ENCODE data around the gene PTPN23. TPM values are rescaled to one million over a fixed set of nuclear protein-coding genes. Genes with fewer than 3 reads are reported as not detected.
"Not testable (repeated sequence)": the region's sequence is repeated elsewhere in the genome, so short reads cannot be mapped to it uniquely, and the experiment has no call there.

Gene PTPN23
- total RNA-seq, 2 donors from 2014 or later: 44.2 to 54.1 TPM

DNA sequence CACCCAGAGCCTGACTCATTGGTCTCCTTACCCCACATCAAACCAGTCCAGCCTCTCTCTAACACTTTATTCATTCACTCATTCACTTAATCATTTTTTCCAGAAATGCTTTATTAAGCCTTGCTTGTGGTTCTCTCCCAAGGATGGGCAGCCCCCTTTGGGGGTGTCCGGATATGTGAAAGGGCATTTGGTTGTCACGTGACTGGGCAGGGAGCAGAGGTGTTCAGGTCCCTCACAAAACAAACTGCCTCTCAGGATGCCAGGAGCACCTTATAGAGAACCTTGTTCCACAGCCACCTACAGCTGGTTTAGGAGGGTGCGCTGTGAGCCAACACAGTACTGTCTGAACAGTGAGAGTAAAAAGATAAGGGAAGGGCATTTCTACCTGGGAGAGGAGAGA lies 25.8 kb upstream of the PTPN23 start:
- H3K36me3 ChIP-seq (ENCODE audit: control insufficient read depth, insufficient read depth, low read length): no peaks in the 10 kb centered on the region
- DNase-seq: no peak
- H3K4me1 ChIP-seq (ENCODE audit: control insufficient read depth, insufficient read depth, low read length): no peaks in the 10 kb centered on the region
- no peak overlapping the region for H3K4me3 Mint-ChIP-seq
- H3K9ac ChIP-seq (ENCODE audit: extremely low read depth, low read length, poor library complexity, severe bottlenecking): no peak overlapping the region
- no peaks in the 10 kb centered on the region for H3K27me3 ChIP-seq (ENCODE audit: control insufficient read depth, insufficient read depth, low read length, poor library complexity, severe bottlenecking)
- TF ChIP-seq, protein P1, sequence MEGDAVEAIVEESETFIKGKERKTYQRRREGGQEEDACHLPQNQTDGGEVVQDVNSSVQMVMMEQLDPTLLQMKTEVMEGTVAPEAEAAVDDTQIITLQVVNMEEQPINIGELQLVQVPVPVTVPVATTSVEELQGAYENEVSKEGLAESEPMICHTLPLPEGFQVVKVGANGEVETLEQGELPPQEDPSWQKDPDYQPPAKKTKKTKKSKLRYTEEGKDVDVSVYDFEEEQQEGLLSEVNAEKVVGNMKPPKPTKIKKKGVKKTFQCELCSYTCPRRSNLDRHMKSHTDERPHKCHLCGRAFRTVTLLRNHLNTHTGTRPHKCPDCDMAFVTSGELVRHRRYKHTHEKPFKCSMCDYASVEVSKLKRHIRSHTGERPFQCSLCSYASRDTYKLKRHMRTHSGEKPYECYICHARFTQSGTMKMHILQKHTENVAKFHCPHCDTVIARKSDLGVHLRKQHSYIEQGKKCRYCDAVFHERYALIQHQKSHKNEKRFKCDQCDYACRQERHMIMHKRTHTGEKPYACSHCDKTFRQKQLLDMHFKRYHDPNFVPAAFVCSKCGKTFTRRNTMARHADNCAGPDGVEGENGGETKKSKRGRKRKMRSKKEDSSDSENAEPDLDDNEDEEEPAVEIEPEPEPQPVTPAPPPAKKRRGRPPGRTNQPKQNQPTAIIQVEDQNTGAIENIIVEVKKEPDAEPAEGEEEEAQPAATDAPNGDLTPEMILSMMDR (conservative IDR thresholded peaks at IDR 0.05): no peak
- peaks cover 14% of the 10 kb centered on the region for H3K9me3 ChIP-seq (ENCODE audit: control insufficient read depth, low read length)
- peaks cover 2% of the 10 kb centered on the region for H3K36me3 Mint-ChIP-seq (ENCODE audit: low read depth)
- no peak overlapping the region for H3K27ac ChIP-seq (ENCODE audit: low read depth, low read length)
- 87 to 92% methylated on average over 2 to 3 of the region's 3 CpGs for WGBS, 2 experiments (ENCODE audit: insufficient coverage in 1 of 2, insufficient read length in 1 of 2)
- no peak overlapping the region for H3K27ac Mint-ChIP-seq
- H3K4me3 ChIP-seq (ENCODE audit: low read length): no peak overlapping the region
- no peaks in the 10 kb centered on the region for H3K27me3 Mint-ChIP-seq (ENCODE audit: insufficient read depth)
- no peaks in the 10 kb centered on the region for H3K4me1 Mint-ChIP-seq
- H3K9me3 Mint-ChIP-seq: peaks cover 22% of the 10 kb centered on the region

DNA sequence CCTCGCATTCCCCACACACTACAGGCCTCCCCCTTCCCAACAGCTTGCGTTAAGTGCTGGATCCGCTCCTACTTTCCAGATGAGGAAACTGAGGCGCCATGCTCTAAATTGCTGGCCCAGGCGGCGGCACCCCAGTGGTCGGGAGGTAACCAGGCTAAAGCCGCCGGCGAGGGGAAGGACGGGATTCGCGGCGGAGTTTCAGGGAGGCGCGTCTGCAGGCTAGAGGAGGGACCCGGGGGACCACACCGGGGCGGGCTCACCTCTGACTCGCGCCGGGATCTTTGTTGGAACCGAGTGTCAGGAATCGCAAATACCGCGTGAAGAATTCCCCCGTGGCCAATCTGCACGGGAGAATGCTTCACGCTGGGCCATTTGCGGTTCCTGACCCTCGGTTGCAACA lies 24.6 kb upstream of the PTPN23 start:
- Histone ChIP-seq H3K9ac (ENCODE audit: extremely low read depth, low read length, poor library complexity, severe bottlenecking) (no peak overlapping the region), H3K27me3 (ENCODE audit: control insufficient read depth, insufficient read depth, low read length, poor library complexity, severe bottlenecking) (no peaks in the 10 kb centered on the region), H3K27ac (ENCODE audit: low read depth, low read length) (no peak overlapping the region), H3K9me3 (ENCODE audit: control insufficient read depth, low read length) (peaks cover 14% of the 10 kb centered on the region), H3K36me3 (ENCODE audit: control insufficient read depth, insufficient read depth, low read length) (no peaks in the 10 kb centered on the region), H3K4me1 (ENCODE audit: control insufficient read depth, insufficient read depth, low read length) (no peaks in the 10 kb centered on the region), H3K4me3 (ENCODE audit: low read length) (no peak overlapping the region)
- WGBS, 2 experiments (ENCODE audit: insufficient coverage in 1 of 2, insufficient read length in 1 of 2): 96 to 97% methylated on average over 28 to 31 of the region's 31 CpGs
- Mint-ChIP-seq H3K4me1 (no peaks in the 10 kb centered on the region), H3K9me3 (peaks cover 28% of the 10 kb centered on the region), H3K27me3 (ENCODE audit: insufficient read depth) (no peaks in the 10 kb centered on the region), H3K4me3 (no peak overlapping the region), H3K27ac (no peak overlapping the region), H3K36me3 (ENCODE audit: low read depth) (peaks cover 7% of the 10 kb centered on the region)
- no peak for DNase-seq
- TF ChIP-seq, protein P1 (conservative IDR thresholded peaks at IDR 0.05): no peak

DNA sequence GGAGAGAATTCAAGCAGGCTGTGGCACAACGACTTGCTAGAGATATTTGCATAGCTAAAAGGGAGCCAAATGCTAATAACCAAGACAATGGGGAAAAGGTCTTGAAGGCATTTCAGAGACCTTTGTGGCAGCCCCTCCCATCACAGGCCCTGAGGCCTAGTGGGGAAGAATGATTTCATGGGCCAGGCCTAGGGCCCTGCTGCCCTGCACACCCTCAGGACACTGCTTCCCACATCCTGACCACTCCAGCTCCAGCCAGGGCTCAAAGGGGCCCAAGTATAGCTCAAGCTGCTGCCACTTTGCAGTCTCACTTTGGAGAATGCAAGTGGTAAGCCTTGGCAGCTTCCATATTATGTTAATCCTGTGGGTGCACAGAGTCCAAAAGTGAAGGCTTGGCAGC lies 21.5 kb upstream of the PTPN23 start:
- DNase-seq: no peak
- Mint-ChIP-seq H3K27me3 (ENCODE audit: insufficient read depth) (no peaks in the 10 kb centered on the region), H3K4me3 (no peak overlapping the region), H3K36me3 (ENCODE audit: low read depth) (peaks cover 7% of the 10 kb centered on the region), H3K9me3 (peaks cover 28% of the 10 kb centered on the region), H3K27ac (no peak overlapping the region), H3K4me1 (no peaks in the 10 kb centered on the region)
- TF ChIP-seq, protein P1 (conservative IDR thresholded peaks at IDR 0.05): no peak
- WGBS, 2 experiments (ENCODE audit: insufficient coverage in 1 of 2, insufficient read length in 1 of 2): 50 to 61% methylated on average over 1 of the region's 1 CpG
- Histone ChIP-seq H3K36me3 (ENCODE audit: control insufficient read depth, insufficient read depth, low read length) (no peaks in the 10 kb centered on the region), H3K27ac (ENCODE audit: low read depth, low read length) (no peak overlapping the region), H3K4me1 (ENCODE audit: control insufficient read depth, insufficient read depth, low read length) (no peaks in the 10 kb centered on the region), H3K9ac (ENCODE audit: extremely low read depth, low read length, poor library complexity, severe bottlenecking) (no peak overlapping the region), H3K4me3 (ENCODE audit: low read length) (no peak overlapping the region), H3K9me3 (ENCODE audit: control insufficient read depth, low read length) (peaks cover 14% of the 10 kb centered on the region), H3K27me3 (ENCODE audit: control insufficient read depth, insufficient read depth, low read length, poor library complexity, severe bottlenecking) (no peaks in the 10 kb centered on the region)

DNA sequence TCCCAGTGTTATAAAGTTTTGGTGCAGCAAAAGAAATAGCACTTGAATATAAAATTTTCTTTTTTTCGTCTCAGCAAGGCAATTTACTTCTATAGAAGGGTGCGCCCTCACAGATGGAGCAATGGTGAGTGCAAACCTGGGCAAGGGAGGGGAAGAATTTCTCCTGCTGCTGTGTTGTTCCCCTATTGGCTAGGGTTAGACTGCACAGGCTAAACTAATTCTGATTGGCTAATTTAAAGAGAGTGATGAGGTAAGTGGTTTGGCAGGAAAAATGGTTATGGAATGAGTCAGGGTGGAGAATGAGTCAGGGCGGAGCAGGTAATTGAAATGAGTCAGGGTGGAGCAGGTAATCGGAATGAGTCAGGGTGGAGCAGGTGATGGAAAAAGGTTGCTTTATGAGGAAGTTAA lies 20.7 kb upstream of the PTPN23 start:
- not testable (repeated sequence) for H3K4me1 Mint-ChIP-seq; H3K36me3 ChIP-seq (ENCODE audit: control insufficient read depth, insufficient read depth, low read length); DNase-seq; H3K27me3 Mint-ChIP-seq (ENCODE audit: insufficient read depth); H3K4me3 Mint-ChIP-seq; H3K4me3 ChIP-seq (ENCODE audit: low read length); H3K36me3 Mint-ChIP-seq (ENCODE audit: low read depth); H3K27me3 ChIP-seq (ENCODE audit: control insufficient read depth, insufficient read depth, low read length, poor library complexity, severe bottlenecking); H3K9ac ChIP-seq (ENCODE audit: extremely low read depth, low read length, poor library complexity, severe bottlenecking); H3K27ac Mint-ChIP-seq; H3K27ac ChIP-seq (ENCODE audit: low read depth, low read length); H3K4me1 ChIP-seq (ENCODE audit: control insufficient read depth, insufficient read depth, low read length)
- peaks cover 14% of the 10 kb centered on the region for H3K9me3 ChIP-seq (ENCODE audit: control insufficient read depth, low read length)
- WGBS, 2 experiments (ENCODE audit: insufficient coverage in 1 of 2, insufficient read length in 1 of 2): 90 to 100% methylated on average over 4 of the region's 4 CpGs
- H3K9me3 Mint-ChIP-seq: peaks cover 28% of the 10 kb centered on the region

Data from endodermal cell (in vitro differentiated cells).